ENCODE measurements around the gene MAGI1.

GRCh38 chr3:65379223-65379622 lies 659.5 kb downstream of the MAGI1 start:
- no peak for TF ChIP-seq ZFX (IDR thresholded peaks at IDR 0.05)
- TF ChIP-seq, protein P1, sequence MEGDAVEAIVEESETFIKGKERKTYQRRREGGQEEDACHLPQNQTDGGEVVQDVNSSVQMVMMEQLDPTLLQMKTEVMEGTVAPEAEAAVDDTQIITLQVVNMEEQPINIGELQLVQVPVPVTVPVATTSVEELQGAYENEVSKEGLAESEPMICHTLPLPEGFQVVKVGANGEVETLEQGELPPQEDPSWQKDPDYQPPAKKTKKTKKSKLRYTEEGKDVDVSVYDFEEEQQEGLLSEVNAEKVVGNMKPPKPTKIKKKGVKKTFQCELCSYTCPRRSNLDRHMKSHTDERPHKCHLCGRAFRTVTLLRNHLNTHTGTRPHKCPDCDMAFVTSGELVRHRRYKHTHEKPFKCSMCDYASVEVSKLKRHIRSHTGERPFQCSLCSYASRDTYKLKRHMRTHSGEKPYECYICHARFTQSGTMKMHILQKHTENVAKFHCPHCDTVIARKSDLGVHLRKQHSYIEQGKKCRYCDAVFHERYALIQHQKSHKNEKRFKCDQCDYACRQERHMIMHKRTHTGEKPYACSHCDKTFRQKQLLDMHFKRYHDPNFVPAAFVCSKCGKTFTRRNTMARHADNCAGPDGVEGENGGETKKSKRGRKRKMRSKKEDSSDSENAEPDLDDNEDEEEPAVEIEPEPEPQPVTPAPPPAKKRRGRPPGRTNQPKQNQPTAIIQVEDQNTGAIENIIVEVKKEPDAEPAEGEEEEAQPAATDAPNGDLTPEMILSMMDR (conservative IDR thresholded peaks at IDR 0.05): no peak

Measured in C4-2B (cell line).